Activated T-helper 17 cell treated with anti-CD3 and anti-CD28 coated beads, Interleukin-2, amount 50 U/mL, for 72 hours (primary cell): ENCODE results near the gene FTO. TPM values are rescaled to one million over a fixed set of nuclear protein-coding genes. Genes with fewer than 3 reads are reported as not detected.
"Not testable (repeated sequence)": the region's sequence is repeated elsewhere in the genome, so short reads cannot be mapped to it uniquely, and the experiment has no call there.

Source experiments
- ATAC-seq: fragments of 150-1000 bp; cut with Tn5 transposase; replicated peaks from 2 replicates; pipeline ENCODE4 v1.10.0; 2021; ENCODE audit warnings: mild to moderate bottlenecking, moderate library complexity
- H3K27ac Mint-ChIP-seq: one replicate; pipeline ENCODE4 v1.8.0; 2022; ENCODE audit warnings: mixed read lengths
- H3K27me3 Mint-ChIP-seq: one replicate; pipeline ENCODE4 v1.8.0; 2022; ENCODE audit warnings: mixed read lengths
- H3K36me3 Mint-ChIP-seq: one replicate; pipeline ENCODE4 v1.8.0; 2022; ENCODE audit warnings: low read depth, mild to moderate bottlenecking, mixed read lengths
- H3K4me1 Mint-ChIP-seq: one replicate; pipeline ENCODE4 v1.8.0; 2022; ENCODE audit warnings: mixed read lengths
- H3K4me3 Mint-ChIP-seq: one replicate; pipeline ENCODE4 v1.8.0; 2022; ENCODE audit warnings: mild to moderate bottlenecking, mixed read lengths
- H3K9me3 Mint-ChIP-seq: one replicate; pipeline ENCODE4 v1.8.0; 2022; ENCODE audit warnings: mixed read lengths
- total RNA-seq, 2 donors: library from RNA; stranded (reverse); gene quantifications; one replicate each; pipeline ENCODE4 v1.2.3, GENCODE V29; 2022

Gene FTO
- total RNA-seq, 2 donors from 2014 or later, result 50.0 to 54.1 TPM

DNA sequence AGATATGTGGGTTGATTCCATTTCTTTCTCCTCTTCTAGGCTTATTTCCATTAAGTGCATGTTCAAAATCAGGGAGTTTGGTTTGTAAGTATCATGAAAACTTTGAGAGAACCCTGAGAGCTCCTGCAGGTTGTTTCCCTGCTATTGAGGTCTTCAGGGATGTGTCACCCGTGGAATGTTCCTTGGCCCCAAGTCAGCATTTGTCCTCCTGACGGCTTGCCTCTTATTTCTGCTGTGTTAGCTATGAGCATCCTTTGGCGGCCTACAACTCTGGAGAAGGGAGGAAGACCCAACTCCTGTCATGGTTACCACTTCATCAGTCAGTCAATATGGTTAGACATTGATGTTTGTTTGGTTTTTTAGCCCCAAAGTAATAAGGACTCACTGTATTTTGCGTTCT is 180.8 kb downstream of the FTO start:
- Mint-ChIP-seq H3K27me3 (no peaks in the 10 kb centered on the region), H3K4me3 (no peak overlapping the region), H3K27ac (no peak overlapping the region), H3K36me3 (peaks cover 48% of the 10 kb centered on the region), H3K9me3 (peaks cover 7% of the 10 kb centered on the region), H3K4me1 (no peaks in the 10 kb centered on the region)
- ATAC-seq, result no peak

DNA sequence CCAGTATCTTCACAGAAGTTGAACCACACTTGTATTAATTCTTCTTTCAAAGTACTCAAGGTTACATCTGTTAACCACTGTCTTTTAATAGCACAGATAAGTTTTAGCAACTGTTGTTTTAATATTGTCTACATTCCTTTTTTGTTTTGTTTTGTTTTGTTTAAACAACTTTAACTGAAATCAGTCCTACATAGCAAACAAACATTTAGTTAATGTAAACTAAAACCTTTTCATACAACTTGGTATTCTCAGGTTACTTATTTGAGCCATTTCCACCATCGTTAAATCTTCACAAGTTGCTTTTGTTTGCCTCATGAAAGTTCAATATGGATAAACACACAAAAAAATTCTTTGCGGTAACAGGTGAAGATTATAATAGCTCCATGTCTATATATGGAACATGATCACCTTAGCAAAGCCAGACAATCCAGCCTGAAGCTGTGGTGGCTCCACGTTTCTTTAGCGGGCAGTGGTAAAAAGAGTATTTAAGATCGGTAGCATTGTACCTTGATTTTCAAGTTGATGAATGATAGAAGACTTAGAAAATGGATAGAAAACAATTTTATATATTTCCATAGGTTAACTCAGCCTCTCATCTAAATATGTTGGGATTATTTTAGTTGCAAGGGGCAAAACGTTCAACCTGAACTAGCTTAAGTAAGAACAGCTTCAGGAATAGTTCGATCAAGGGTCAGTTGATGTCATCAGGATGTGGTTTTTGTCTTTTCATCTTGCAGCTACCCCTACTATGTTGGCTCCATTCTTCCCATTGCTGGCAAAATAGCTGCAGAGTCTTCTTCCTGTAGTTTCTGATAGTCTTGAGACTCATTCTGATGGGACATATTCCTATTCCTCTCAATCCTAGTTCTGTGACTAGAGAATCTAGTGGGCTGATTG is 182.8 kb downstream of the FTO start:
- peaks cover 7% of the 10 kb centered on the region for H3K9me3 Mint-ChIP-seq
- no peak overlapping the region for H3K27ac Mint-ChIP-seq
- no peak overlapping the region for H3K4me3 Mint-ChIP-seq
- ATAC-seq, result no peak
- peaks cover 42% of the 10 kb centered on the region for H3K36me3 Mint-ChIP-seq
- no peaks in the 10 kb centered on the region for H3K27me3 Mint-ChIP-seq
- H3K4me1 Mint-ChIP-seq, result peaks cover under 1% of the 10 kb centered on the region

DNA sequence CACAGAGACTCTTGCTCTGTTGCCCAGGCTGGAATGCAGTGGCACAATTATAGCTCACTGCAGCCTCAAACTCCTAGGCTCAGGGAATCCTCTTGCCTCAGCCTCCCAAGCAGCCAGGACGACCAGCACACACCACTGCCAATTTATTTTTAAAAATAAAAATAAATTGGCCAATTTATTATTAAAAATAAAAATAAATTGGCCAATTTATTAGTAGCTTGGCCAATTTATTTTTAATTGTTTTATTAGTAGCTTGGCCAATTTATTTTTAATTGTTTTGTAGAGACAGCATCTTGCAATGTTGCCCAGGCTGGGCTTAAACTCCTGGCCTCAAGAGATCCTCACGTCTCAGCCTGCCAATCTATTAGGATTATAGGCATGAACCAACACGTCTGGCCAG is 184.3 kb downstream of the FTO start:
- peaks cover 12% of the 10 kb centered on the region for H3K4me1 Mint-ChIP-seq
- peaks cover 42% of the 10 kb centered on the region for H3K36me3 Mint-ChIP-seq
- no peak overlapping the region for H3K27ac Mint-ChIP-seq
- H3K9me3 Mint-ChIP-seq, result peaks cover 7% of the 10 kb centered on the region
- no peak for ATAC-seq
- no peak overlapping the region for H3K4me3 Mint-ChIP-seq
- H3K27me3 Mint-ChIP-seq, result no peaks in the 10 kb centered on the region

DNA sequence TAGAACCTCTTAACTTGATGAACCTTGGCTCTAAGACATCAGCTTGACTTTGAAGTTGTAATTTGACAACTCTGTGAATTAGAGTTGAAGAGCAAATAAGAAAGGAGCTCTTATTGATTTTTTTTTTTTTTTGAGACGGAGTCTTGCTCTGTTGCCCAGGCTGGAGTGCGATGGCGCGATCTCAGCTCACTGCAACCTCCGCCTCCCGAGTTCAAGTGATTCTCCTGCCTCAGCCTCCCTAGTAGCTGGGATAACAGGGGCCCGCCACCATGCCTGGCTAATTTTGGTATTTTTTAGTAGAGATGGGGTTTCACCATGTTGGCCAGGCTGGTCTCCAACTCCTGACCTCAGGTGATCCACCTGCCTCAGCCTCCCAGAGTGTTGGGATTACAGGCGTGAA is 186.9 kb downstream of the FTO start:
- not testable (repeated sequence) for H3K9me3 Mint-ChIP-seq, H3K4me3 Mint-ChIP-seq, ATAC-seq, H3K27ac Mint-ChIP-seq, H3K27me3 Mint-ChIP-seq
- Mint-ChIP-seq H3K36me3 (peaks cover 21% of the 10 kb centered on the region), H3K4me1 (peaks cover 12% of the 10 kb centered on the region)

DNA sequence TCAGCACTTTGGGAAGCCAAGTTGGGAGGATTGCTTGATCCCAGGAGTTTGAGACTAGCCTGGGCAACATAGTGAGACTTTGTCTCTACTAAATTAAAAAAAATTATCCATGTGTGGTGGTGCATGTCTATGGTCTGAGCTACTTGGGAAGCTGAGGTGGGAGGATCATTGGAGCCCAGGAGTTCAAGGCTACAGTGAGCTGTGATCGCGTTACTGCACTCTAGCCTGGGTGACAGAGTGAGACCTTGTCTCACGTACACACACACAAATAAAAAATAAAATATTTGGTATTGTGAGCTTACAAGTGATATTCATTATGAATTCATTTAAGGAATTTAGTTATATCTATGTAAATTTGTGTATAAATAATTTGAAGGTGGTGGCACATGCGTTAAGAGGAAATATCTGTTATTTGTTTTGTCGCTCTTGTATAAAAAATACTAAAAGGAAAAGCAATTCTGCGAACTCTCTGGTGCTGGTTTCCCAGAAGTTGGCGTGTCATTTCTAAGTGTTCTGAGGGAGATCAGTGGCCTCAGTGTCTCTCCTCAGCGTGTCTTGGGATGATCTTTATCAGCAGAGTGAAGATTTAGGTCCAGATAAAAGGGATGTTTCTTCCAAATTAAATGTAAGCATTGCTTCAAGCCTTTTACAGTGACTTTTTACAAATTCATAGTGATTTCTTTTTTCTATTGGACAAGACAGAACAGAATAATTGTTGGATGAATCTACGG is 187.6 kb downstream of the FTO start:
- Mint-ChIP-seq H3K27me3 (no peaks in the 10 kb centered on the region), H3K9me3 (peaks cover 7% of the 10 kb centered on the region), H3K27ac (no peak overlapping the region), H3K36me3 (peaks cover 14% of the 10 kb centered on the region), H3K4me3 (peak overlapping the region; percentile 23), H3K4me1 (peaks cover 12% of the 10 kb centered on the region)
- ATAC-seq, result no peak

DNA sequence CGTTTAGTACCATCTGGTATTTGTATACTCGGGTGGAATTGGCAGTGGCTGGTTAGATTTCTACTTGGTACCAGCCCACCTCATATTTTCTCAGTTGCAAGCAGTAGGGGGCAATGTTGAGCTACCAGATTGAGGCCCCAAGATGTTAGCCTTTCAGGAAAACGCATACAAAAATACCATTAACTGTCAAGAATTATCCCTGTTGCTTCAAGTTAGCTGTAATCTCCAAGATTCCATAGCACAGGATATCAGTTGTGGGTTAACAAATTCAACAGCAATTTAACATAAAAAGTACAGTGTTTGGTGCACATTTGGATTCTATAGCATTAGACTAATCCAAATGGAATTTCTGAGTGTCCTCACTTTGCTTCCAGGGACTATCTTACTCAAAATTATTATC is 188.2 kb downstream of the FTO start:
- Mint-ChIP-seq H3K27ac (no peak overlapping the region), H3K36me3 (peaks cover 15% of the 10 kb centered on the region), H3K4me3 (peak overlapping the region; percentile 23), H3K4me1 (peaks cover 12% of the 10 kb centered on the region), H3K27me3 (no peaks in the 10 kb centered on the region), H3K9me3 (peaks cover under 1% of the 10 kb centered on the region)
- ATAC-seq, result peak; percentile 35

DNA sequence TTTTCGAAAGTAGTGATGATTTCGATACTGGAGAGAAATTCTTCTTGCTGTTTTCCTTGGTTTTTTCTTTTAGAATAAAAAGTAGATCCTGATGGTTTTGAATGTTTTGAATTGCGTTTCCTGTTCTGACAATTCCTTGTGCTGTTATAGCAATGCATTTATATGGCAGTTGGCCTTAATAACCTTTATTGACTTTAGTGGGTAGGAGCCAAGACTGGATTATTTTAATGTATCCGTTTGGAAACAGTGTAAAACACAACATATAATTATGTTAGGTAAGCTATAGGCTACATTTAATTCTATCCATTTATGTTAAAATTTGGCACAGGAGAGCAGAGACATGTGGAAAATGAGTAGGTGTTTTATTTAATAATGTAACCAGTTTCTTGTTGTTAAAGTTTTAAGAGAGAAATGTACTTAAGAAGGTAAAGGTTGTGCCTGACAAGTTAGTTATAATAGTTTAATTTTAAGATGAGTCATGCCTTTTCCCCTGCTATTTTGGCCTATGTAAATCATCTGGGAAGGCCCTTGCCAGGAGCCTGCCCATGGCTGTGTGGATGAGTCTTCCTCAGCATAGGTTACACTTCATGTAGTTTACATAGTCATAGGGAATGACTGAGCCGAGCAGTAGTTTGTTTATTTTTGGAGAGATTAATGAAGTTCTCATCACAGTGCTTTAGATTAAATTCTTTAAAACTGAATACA is 189.9 kb downstream of the FTO start:
- H3K4me3 Mint-ChIP-seq, result no peak overlapping the region
- ATAC-seq, result no peak

DNA sequence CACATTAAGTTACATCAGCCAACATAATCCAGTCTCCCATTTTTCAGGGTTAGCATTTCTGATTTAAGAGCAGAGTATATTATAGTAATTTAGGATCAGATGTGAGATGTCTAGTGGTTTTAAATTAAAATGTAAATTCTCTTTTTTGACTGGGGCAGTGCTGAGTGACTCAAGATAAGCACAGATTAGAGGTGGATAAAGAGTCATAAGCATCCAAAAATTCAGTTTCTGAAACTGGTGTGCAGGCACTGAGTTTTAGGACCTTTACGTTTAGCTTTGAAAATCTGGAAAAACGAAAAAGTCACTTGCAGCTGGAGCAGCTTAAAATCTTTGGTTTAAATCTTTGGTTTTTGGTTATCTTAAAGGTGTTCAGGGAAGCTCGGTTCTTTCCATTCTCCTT is 190.7 kb downstream of the FTO start:
- H3K4me3 Mint-ChIP-seq, result no peak overlapping the region
- H3K4me1 Mint-ChIP-seq, result peaks cover 16% of the 10 kb centered on the region
- no peaks in the 10 kb centered on the region for H3K9me3 Mint-ChIP-seq
- peaks cover 11% of the 10 kb centered on the region for H3K36me3 Mint-ChIP-seq
- H3K27me3 Mint-ChIP-seq, result no peaks in the 10 kb centered on the region
- peak overlapping the region; percentile 71 for H3K27ac Mint-ChIP-seq
- ATAC-seq, result no peak

More for the DNA sequence above, 189.9 kb downstream of the FTO start:
- peaks cover 16% of the 10 kb centered on the region for H3K36me3 Mint-ChIP-seq
- H3K9me3 Mint-ChIP-seq, result no peaks in the 10 kb centered on the region
- peak overlapping the region; percentile 71 for H3K27ac Mint-ChIP-seq
- no peaks in the 10 kb centered on the region for H3K27me3 Mint-ChIP-seq
- peaks cover 16% of the 10 kb centered on the region for H3K4me1 Mint-ChIP-seq

DNA sequence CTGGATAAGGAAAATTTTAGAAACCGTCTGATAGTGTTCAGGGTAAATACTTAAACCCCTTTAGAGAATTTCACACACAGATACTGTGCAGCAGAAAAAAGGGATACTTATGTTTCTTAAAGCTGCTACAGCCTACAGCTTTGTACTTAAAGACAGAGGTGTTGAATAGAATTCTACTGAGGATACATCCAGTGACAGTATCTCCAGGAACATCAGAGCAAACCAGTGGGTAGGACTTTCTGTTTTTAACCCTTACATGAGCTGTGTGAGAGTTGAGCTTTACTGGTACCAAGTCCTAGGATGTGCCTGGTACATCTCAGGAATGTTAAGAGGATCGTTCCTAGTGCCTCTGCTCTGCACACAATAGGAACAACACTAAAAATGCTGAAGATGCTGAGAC is 191.5 kb downstream of the FTO start:
- Mint-ChIP-seq H3K4me1 (peaks cover 16% of the 10 kb centered on the region), H3K36me3 (peaks cover 14% of the 10 kb centered on the region), H3K27me3 (no peaks in the 10 kb centered on the region), H3K27ac (no peak overlapping the region), H3K9me3 (no peaks in the 10 kb centered on the region), H3K4me3 (no peak overlapping the region)
- ATAC-seq, result no peak

DNA sequence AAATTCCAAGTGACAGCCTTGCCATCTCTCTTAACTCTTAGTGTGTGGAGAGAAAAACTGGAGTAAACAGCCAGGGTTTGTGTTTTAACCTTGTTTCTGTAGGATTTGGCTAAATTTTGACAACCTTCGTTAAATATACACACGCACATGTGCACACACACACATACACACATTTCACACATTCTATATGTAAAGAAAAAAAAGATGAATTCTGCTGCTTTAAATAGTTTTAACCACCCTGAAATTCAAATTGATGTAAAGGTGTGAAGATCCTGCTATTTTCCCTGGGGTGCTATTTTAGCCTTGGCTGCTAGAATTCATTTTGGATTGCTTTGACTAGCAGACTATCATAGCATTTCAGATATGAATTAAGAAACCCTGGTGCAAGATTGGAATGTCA is 191.9 kb downstream of the FTO start:
- no peaks in the 10 kb centered on the region for H3K9me3 Mint-ChIP-seq
- no peaks in the 10 kb centered on the region for H3K27me3 Mint-ChIP-seq
- ATAC-seq, result no peak
- peaks cover 14% of the 10 kb centered on the region for H3K36me3 Mint-ChIP-seq
- no peak overlapping the region for H3K4me3 Mint-ChIP-seq
- H3K4me1 Mint-ChIP-seq, result peaks cover 16% of the 10 kb centered on the region
- no peak overlapping the region for H3K27ac Mint-ChIP-seq

DNA sequence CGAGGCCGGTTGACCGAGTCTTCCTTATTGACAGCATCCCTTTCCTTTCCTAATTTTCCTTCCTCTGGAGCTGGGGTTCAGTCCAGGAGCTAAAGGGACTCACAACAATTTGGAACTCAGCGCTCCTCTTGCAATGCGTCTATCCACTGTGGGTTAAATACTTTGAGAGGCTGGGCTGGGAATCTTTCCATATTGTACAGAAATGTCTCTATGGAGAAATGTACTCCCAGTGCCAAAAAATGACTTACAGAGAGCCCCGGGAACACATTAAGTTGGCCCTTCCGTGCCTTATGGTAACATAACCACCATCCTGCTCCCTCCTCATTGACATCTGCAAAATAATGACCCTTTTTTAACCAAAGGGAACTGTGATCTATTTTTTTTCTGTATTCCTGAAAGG is 192.8 kb downstream of the FTO start:
- Mint-ChIP-seq H3K9me3 (no peaks in the 10 kb centered on the region), H3K27me3 (no peaks in the 10 kb centered on the region), H3K36me3 (peaks cover 20% of the 10 kb centered on the region), H3K4me3 (no peak overlapping the region), H3K4me1 (peaks cover 16% of the 10 kb centered on the region), H3K27ac (no peak overlapping the region)
- no peak for ATAC-seq

DNA sequence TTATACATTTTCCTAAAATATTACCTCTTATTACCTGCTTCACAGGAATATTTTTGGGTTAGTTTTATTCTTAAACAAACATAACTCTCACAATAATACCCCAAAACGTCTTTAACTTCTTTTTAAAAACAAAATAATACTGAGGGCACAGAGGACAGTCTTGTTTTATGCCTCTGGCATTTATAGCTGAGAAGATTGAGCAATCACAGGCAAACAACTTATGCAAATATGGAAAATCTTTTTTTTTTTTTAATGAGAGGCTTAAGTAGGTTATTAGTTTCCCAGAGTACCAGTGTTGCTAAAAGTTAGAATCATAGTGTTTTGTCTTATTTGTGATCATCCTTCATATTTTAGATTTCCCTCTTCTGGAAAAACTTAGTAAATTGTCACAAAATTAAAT is 195.0 kb downstream of the FTO start:
- Mint-ChIP-seq H3K4me3 (no peak overlapping the region), H3K4me1 (peaks cover 4% of the 10 kb centered on the region), H3K9me3 (no peaks in the 10 kb centered on the region), H3K36me3 (peaks cover 20% of the 10 kb centered on the region), H3K27me3 (no peaks in the 10 kb centered on the region), H3K27ac (no peak overlapping the region)
- ATAC-seq, result no peak

DNA sequence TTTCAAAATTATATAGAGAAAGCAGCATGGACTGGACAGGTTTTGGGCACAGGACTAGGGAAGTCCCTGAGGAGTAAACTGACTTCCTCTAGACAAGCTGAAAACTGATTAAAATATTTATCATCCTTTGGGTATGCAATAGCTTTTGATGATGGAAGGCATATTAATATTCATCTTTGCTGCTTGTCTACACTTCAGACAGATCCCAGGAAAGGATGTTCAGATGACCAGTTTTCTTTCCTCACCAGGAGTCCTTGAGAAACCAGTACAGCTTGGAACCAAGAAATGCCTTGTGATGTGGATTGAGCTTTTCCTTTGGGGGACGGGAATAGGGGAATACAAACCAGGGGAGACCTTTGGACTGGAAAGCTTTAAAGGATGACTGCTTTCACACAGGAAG is 195.5 kb downstream of the FTO start:
- H3K36me3 Mint-ChIP-seq, result peaks cover 20% of the 10 kb centered on the region
- H3K9me3 Mint-ChIP-seq, result no peaks in the 10 kb centered on the region
- no peaks in the 10 kb centered on the region for H3K27me3 Mint-ChIP-seq
- no peak overlapping the region for H3K27ac Mint-ChIP-seq
- peaks cover 4% of the 10 kb centered on the region for H3K4me1 Mint-ChIP-seq
- no peak for ATAC-seq
- no peak overlapping the region for H3K4me3 Mint-ChIP-seq

DNA sequence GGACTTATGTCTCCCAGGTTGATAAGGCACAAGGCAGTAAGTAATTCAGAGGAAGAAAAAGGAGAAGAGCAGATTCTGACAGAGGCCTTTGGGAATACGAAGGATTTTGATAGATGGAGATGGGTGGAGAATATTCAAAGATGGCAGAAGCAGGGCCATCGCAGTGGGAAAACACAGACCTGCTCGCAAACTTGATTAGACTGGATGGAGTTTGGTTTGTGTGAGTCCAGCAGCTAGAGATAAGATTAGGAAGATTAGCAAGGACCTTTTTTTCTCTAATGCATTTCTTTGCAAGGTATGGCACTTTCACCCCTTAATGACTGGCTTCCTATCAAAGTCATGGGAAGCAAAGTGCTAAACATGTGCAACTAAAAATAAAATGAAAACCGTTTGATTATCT is 196.7 kb downstream of the FTO start:
- ATAC-seq, result no peak
- peaks cover 20% of the 10 kb centered on the region for H3K36me3 Mint-ChIP-seq

More for the DNA sequence above, 196.7 kb downstream of the FTO start:
- Mint-ChIP-seq H3K4me1 (peaks cover 4% of the 10 kb centered on the region), H3K4me3 (no peak overlapping the region), H3K27me3 (no peaks in the 10 kb centered on the region), H3K27ac (no peak overlapping the region), H3K9me3 (no peaks in the 10 kb centered on the region)
